GM13977 (cell line): ENCODE results near the gene GABBR2.

Experiments used
- DNase-seq: peaks from one replicate; pipeline ENCODE4 v3.0.0; 2012; ENCODE audit warnings: low spot score
- CTCF ChIP-seq: IDR thresholded peaks from 2 replicates; pipeline ENCODE4 v1.5.1; 2012; ENCODE audit warnings: mild to moderate bottlenecking, control low read depth; ENCODE audit not compliant: insufficient read depth; ENCODE audit errors: extremely low read depth, missing control alignments
- in situ Hi-C: fragments of 300-500 bp; cut with MboI; formaldehyde crosslinking; loops from one replicate; pipeline ENCODE4 v1.12.0; 2022; ENCODE audit warnings: low sequenced_read_pairs, low pct_unique_long_range_greater_than_20kb, mixed read lengths, inconsistent platforms; ENCODE audit not compliant: unreplicated experiment

Gene GABBR2

GRCh38 chr9:98402019-98402840, 306.5 kb downstream of the GABBR2 start:
- in situ Hi-C loops, result no loop called here
- DNase-seq, result no peak
- TF ChIP-seq CTCF, result no peak

- DNase-seq, result no peak
- no peak for TF ChIP-seq CTCF
- in situ Hi-C loops, result no loop called here
Observed at GRCh38 chr9:98401140-98402018, 307.4 kb downstream of the GABBR2 start.

GRCh38 chr9:98399950-98400683, 308.6 kb downstream of the GABBR2 start:
- TF ChIP-seq CTCF, result no peak
- DNase-seq, result no peak
- in situ Hi-C loops, result no loop called here

- TF ChIP-seq CTCF, result no peak
- in situ Hi-C loops, result no loop called here
- DNase-seq, result no peak
Observed at GRCh38 chr9:98396656-98397055, 312.1 kb downstream of the GABBR2 start.

GRCh38 chr9:98396236-98396635, 312.5 kb downstream of the GABBR2 start:
- in situ Hi-C loops, result no loop called here
- DNase-seq, result no peak
- no peak for TF ChIP-seq CTCF

- TF ChIP-seq CTCF, result no peak
- in situ Hi-C loops, result no loop called here
- DNase-seq, result no peak
Observed at GRCh38 chr9:98391867-98392266, 316.9 kb downstream of the GABBR2 start.
